Measurements from ENCODE around the gene C2CD2.

DNA sequence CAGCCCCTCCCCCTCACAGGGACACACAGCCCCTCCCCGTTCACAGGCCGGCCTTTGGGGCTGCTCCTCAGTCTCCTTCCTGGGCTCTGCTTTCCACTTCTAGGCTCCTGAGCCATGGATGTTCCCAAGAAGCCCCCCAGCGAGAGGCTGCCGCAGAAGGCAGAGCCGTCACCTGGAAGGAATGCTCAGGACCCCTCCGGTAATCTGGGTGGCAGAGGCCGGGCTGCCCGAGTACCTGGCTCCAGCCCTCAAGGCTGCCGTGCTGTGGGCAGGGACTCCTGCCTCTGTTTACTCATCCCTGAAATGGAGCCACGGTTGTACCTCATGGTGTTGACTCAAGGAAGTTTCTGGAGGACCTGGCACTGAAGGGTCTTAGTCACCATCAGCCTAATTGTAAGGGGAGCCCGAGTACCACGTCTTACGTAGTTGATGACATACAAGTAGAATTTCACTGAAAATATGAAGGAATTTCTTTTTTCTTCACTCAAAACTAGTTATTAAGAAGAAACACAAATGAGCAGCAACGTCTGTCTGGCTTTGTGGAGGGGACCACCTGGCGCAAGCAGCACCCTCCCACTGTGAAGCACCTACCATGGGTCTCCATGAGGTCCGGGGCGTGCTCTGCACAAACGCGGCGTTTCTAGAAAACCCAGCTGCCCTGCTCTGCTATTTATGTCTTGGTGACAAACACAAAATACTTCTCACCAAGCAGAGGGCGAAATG is 108.3 kb downstream of the C2CD2 start:
- no peak for TF ChIP-seq POLR2A (IDR thresholded peaks at IDR 0.05)
- TF ChIP-seq, protein P1, sequence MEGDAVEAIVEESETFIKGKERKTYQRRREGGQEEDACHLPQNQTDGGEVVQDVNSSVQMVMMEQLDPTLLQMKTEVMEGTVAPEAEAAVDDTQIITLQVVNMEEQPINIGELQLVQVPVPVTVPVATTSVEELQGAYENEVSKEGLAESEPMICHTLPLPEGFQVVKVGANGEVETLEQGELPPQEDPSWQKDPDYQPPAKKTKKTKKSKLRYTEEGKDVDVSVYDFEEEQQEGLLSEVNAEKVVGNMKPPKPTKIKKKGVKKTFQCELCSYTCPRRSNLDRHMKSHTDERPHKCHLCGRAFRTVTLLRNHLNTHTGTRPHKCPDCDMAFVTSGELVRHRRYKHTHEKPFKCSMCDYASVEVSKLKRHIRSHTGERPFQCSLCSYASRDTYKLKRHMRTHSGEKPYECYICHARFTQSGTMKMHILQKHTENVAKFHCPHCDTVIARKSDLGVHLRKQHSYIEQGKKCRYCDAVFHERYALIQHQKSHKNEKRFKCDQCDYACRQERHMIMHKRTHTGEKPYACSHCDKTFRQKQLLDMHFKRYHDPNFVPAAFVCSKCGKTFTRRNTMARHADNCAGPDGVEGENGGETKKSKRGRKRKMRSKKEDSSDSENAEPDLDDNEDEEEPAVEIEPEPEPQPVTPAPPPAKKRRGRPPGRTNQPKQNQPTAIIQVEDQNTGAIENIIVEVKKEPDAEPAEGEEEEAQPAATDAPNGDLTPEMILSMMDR (IDR thresholded peaks at IDR 0.05): no peak
